H1 (cell line): ENCODE measurements around the gene PDS5A. TPM values are rescaled to one million over a fixed set of nuclear protein-coding genes. Genes with fewer than 3 reads are reported as not detected.

Source experiments
- CTCF ChIA-PET: fragments of 300-600 bp; sonication (Branson Sonifier 250); formaldehyde crosslinking; loops from one replicate; lab custom pipeline; 2021; ENCODE audit not compliant: partially characterized antibody; lab: Charles Lee
- POLR2A ChIA-PET: fragments of 300-600 bp; sonication (Branson Sonifier 250); formaldehyde crosslinking; loops from one replicate; lab custom pipeline; 2021; ENCODE audit warnings: inconsistent platforms; ENCODE audit not compliant: partially characterized antibody; lab: Charles Lee
- DNase-seq, 2 experiments: peaks; one replicate each; pipeline versions ENCODE4 v3.0.0 to v3.0.0-alpha.2; 2010 to 2022; ENCODE audit warnings: low spot score in 2 of 2, low read depth in 1 of 2, mixed read lengths in 1 of 2
- FAIRE-seq: peaks from 2 replicates; lab custom pipeline; 2011; peaks lifted over from hg19 to GRCh38; lab: Jason Lieb, UNC
- H2AFZ ChIP-seq: 2 replicates; pipeline ENCODE4 v1.8.1; 2012; ENCODE audit warnings: low read length, inconsistent platforms
- H2AK5ac ChIP-seq: 2 replicates; pipeline ENCODE4 v1.6.1; 2013; ENCODE audit warnings: low read depth, low read length
- H2BK120ac ChIP-seq: replicated peaks from 2 replicates; pipeline ENCODE3; 2013; ENCODE audit warnings: low read depth, low read length, inconsistent platforms
- H2BK12ac ChIP-seq: 2 replicates; pipeline ENCODE4 v1.6.1; 2013; ENCODE audit warnings: low read depth, low read length
- H2BK15ac ChIP-seq: 2 replicates; pipeline ENCODE4 v1.6.1; 2013; ENCODE audit warnings: low read length
- H2BK20ac ChIP-seq: 2 replicates; pipeline ENCODE4 v1.6.1; 2013; ENCODE audit warnings: low read length
- H2BK5ac ChIP-seq: 2 replicates; pipeline ENCODE4 v1.6.1; 2013; ENCODE audit warnings: low read depth, low read length
- H3K14ac ChIP-seq: 2 replicates; pipeline ENCODE4 v1.6.1; 2013; ENCODE audit warnings: inconsistent platforms; ENCODE audit not compliant: insufficient read length
- H3K18ac ChIP-seq: 2 replicates; pipeline ENCODE4 v1.6.1; 2013; ENCODE audit warnings: low read length; ENCODE audit errors: extremely low read depth
- H3K23ac ChIP-seq: 2 replicates; pipeline ENCODE4 v1.6.1; 2013; ENCODE audit warnings: inconsistent platforms; ENCODE audit not compliant: insufficient read length
- H3K23me2 ChIP-seq: 2 replicates; pipeline ENCODE4 v1.6.1; 2013; ENCODE audit warnings: low read depth, low read length
- H3K27ac ChIP-seq: 2 replicates; pipeline ENCODE4 v1.6.1; 2011; ENCODE audit warnings: low read depth, low read length, inconsistent platforms
- H3K27me3 ChIP-seq, 4 experiments: replicated peaks in 1 of 4; 1 replicate in 1 of 4; 2 replicates in 3 of 4; pipeline versions ENCODE4 v1.6.1 to v1.8.1; 2011 to 2013; ENCODE audit warnings: low read length in 3 of 4, mild to moderate bottlenecking in 3 of 4, inconsistent platforms in 2 of 4, mixed read lengths in 2 of 4, moderate library complexity in 1 of 4; ENCODE audit not compliant: control insufficient read depth in 3 of 4, insufficient read depth in 3 of 4; ENCODE audit errors: extremely low read depth in 1 of 4
- H3K36me3 ChIP-seq, 4 experiments: 2 replicates each; pipeline versions ENCODE4 v1.6.1 to v1.8.1; 2011 to 2013; ENCODE audit warnings: mild to moderate bottlenecking in 4 of 4, low read length in 3 of 4, moderate library complexity in 2 of 4, control low read depth in 1 of 4, inconsistent platforms in 1 of 4; ENCODE audit not compliant: insufficient read depth in 4 of 4, control insufficient read depth in 2 of 4
- H3K4ac ChIP-seq: replicated peaks from 2 replicates; pipeline ENCODE3; 2013; ENCODE audit warnings: low read length, low read depth, mixed read lengths, inconsistent platforms; ENCODE audit not compliant: insufficient read length
- H3K4me1 ChIP-seq, 4 experiments: replicated peaks in 1 of 4; 1 replicate in 1 of 4; 2 replicates in 3 of 4; pipeline versions ENCODE4 v1.6.1 to v1.8.1; 2011 to 2013; ENCODE audit warnings: low read length in 3 of 4, inconsistent platforms in 2 of 4, mixed read lengths in 1 of 4; ENCODE audit not compliant: insufficient read depth in 4 of 4, control insufficient read depth in 3 of 4
- H3K4me2 ChIP-seq, 2 experiments: 2 replicates each; pipeline versions ENCODE4 v1.6.1 to v1.8.1; 2011 to 2013; ENCODE audit warnings: low read depth in 2 of 2, low read length in 2 of 2, control low read depth in 1 of 2, inconsistent platforms in 1 of 2, mild to moderate bottlenecking in 1 of 2; ENCODE audit not compliant: insufficient read depth in 1 of 2
- H3K4me3 ChIP-seq, 4 experiments: fragments of 200-600, 300-600 bp in 1 of 4; sonication (generic), shearing (Covaris generic), sonication (Bioruptor Twin) in 1 of 4; 2 replicates each; pipeline versions ENCODE4 v1.5.1 to v1.8.1; 2011 to 2016; ENCODE audit warnings: low read length in 4 of 4, low read depth in 3 of 4, control low read depth in 2 of 4, inconsistent platforms in 2 of 4, mild to moderate bottlenecking in 2 of 4, mixed read lengths in 1 of 4, moderate library complexity in 1 of 4; ENCODE audit not compliant: insufficient read depth in 2 of 4; ENCODE audit errors: extremely low read depth in 1 of 4
- H3K56ac ChIP-seq: replicated peaks from 2 replicates; pipeline ENCODE3; 2013; ENCODE audit warnings: low read depth, mild to moderate bottlenecking, mixed read lengths, low read length, inconsistent platforms; ENCODE audit not compliant: insufficient read length
- H3K79me1 ChIP-seq: 2 replicates; pipeline ENCODE4 v1.6.1; 2013; ENCODE audit warnings: low read depth, low read length, control low read depth
- H3K79me2 ChIP-seq, 2 experiments: 2 replicates each; pipeline versions ENCODE4 v1.6.1 to v1.8.1; 2012 to 2013; ENCODE audit warnings: low read length in 2 of 2, mild to moderate bottlenecking in 2 of 2, inconsistent platforms in 1 of 2; ENCODE audit not compliant: insufficient read depth in 2 of 2, control insufficient read depth in 1 of 2
- H3K9ac ChIP-seq, 4 experiments: replicated peaks in 1 of 4; 1 replicate in 1 of 4; 2 replicates in 3 of 4; pipeline versions ENCODE4 v1.6.1 to v1.8.1; 2011 to 2013; ENCODE audit warnings: low read depth in 3 of 4, low read length in 3 of 4, control low read depth in 2 of 4, mild to moderate bottlenecking in 2 of 4, moderate library complexity in 2 of 4, inconsistent platforms in 1 of 4; ENCODE audit errors: extremely low read depth in 1 of 4
- H3K9me3 ChIP-seq, 2 experiments: 2 replicates each; pipeline versions ENCODE4 v1.6.1 to v1.8.1; 2012 to 2013; ENCODE audit warnings: mild to moderate bottlenecking in 2 of 2, moderate library complexity in 2 of 2, control low read depth in 1 of 2, inconsistent platforms in 1 of 2, low read depth in 1 of 2, low read length in 1 of 2, mixed read lengths in 1 of 2; ENCODE audit not compliant: insufficient read depth in 2 of 2
- H4K20me1 ChIP-seq, 2 experiments: replicated peaks in 1 of 2; 2 replicates each; pipeline versions ENCODE3 to v1.8.1; 2011 to 2013; ENCODE audit warnings: inconsistent platforms in 2 of 2, low read length in 2 of 2, mild to moderate bottlenecking in 1 of 2; ENCODE audit not compliant: insufficient read depth in 2 of 2, control insufficient read depth in 1 of 2
- H4K5ac ChIP-seq: 2 replicates; pipeline ENCODE4 v1.6.1; 2013; ENCODE audit warnings: low read length, low read depth, mixed read lengths, inconsistent platforms; ENCODE audit not compliant: insufficient read length
- H4K8ac ChIP-seq: 2 replicates; pipeline ENCODE4 v1.8.0; 2013; ENCODE audit warnings: mild to moderate bottlenecking, moderate library complexity, low read length, inconsistent platforms; ENCODE audit not compliant: insufficient read depth; ENCODE audit errors: extremely low read depth
- H4K91ac ChIP-seq: replicated peaks from 2 replicates; pipeline ENCODE3; 2013; ENCODE audit warnings: low read length, mixed read lengths, inconsistent platforms; ENCODE audit not compliant: insufficient read length
- BRCA1 ChIP-seq: IDR thresholded peaks from 2 replicates; pipeline ENCODE4 v1.6.1; 2012; ENCODE audit warnings: low read depth, low read length, improper control_type of control experiment
- CREB1 ChIP-seq: IDR thresholded peaks from 2 replicates; pipeline ENCODE4 v1.6.1; 2012; ENCODE audit warnings: inconsistent platforms
- CTBP2 ChIP-seq: IDR thresholded peaks from 2 replicates; pipeline ENCODE4 v1.7.0; 2011; ENCODE audit warnings: borderline replicate concordance, mild to moderate bottlenecking, moderate library complexity, mixed read lengths, low read length; ENCODE audit not compliant: insufficient read depth, insufficient read length
- HDAC6 ChIP-seq: IDR thresholded peaks from one replicate; pipeline ENCODE4 v1.7.1; 2012; ENCODE audit warnings: low read depth, mild to moderate bottlenecking, inconsistent platforms, low read length, moderate library complexity
- RAD21 ChIP-seq, 2 experiments: IDR thresholded peaks in 1 of 2; conservative IDR thresholded peaks in 1 of 2; 2 replicates each; pipeline ENCODE4 v1.6.1; 2011; ENCODE audit warnings: low read depth in 2 of 2, low read length in 2 of 2, improper control_type of control experiment in 1 of 2, inconsistent platforms in 1 of 2, mild to moderate bottlenecking in 1 of 2, moderate library complexity in 1 of 2
- TEAD4 ChIP-seq: IDR thresholded peaks from 2 replicates; pipeline ENCODE4 v1.6.1; 2012; ENCODE audit warnings: low read depth, low read length, inconsistent platforms, mixed read lengths
- YY1 ChIP-seq: IDR thresholded peaks from 2 replicates; pipeline ENCODE4 v1.6.1; 2011; ENCODE audit warnings: low read depth, mild to moderate bottlenecking, low read length
- WGBS, 2 experiments: shearing (Covaris generic) in 1 of 2; methylation state at CpG; one replicate each; pipeline versions ENCODE4 v1.1.6 to v1.1.7; 2013 to 2015; ENCODE audit warnings: low lambda C conversion rate in 2 of 2, mixed read lengths in 2 of 2, inconsistent platforms in 1 of 2, low coverage in 1 of 2, missing lambda C conversion rate in 1 of 2; ENCODE audit not compliant: insufficient replicate concordance in 2 of 2, insufficient coverage in 1 of 2, insufficient read length in 1 of 2; ENCODE audit errors: extremely low coverage in 1 of 2, missing lambda C conversion rate in 1 of 2; 5-methylcytosine and 5-hydroxymethylcytosine counted together
- polyA plus RNA-seq, 7 experiments: library from polyadenylated mRNA; depleted of rRNA in 3 of 7; stranded (reverse) in 5 of 7; unstranded in 2 of 7; fragments of >200 nt in 5 of 7; fragments of 200-250 nt in 2 of 7; gene quantifications; 1 replicate in 5 of 7; 2 replicates in 1 of 7; 4 replicates in 1 of 7; pipeline versions ENCODE4 v1.2.1 to v1.2.3, GENCODE V29; 2011 to 2013; ENCODE audit warnings: missing spikeins in 2 of 7, mixed read lengths in 2 of 7
- total RNA-seq: library from RNA; stranded (reverse); fragmentation: NEBNext Ultra II Directional; extraction: Animal tissue kit (Norgen Biotek cat#: 25700); gene quantifications from 2 replicates; pipeline ENCODE4 v1.2.1, GENCODE V29; 2021
- TF ChIP-seq, protein P1 (sequence below): IDR thresholded peaks from 2 replicates; pipeline ENCODE4 v1.6.1; 2012; ENCODE audit warnings: inconsistent platforms
- TF ChIP-seq, protein P2 (sequence below), 3 experiments: IDR thresholded peaks; 1 replicate in 2 of 3; 2 replicates in 1 of 3; pipeline versions ENCODE4 v1.5.1 to v1.6.1; 2011; ENCODE audit warnings: low read length in 3 of 3, mild to moderate bottlenecking in 3 of 3, inconsistent platforms in 2 of 3, low read depth in 1 of 3, moderate library complexity in 1 of 3; ENCODE audit not compliant: insufficient read depth in 1 of 3; ENCODE audit errors: control extremely low read depth in 1 of 3

The PDS5A gene
- total and polyA plus RNA-seq, 2 of the 8 experiments (the other 6 are each of a cell fraction or from before 2014, with no cell fraction given), result 15.5 to 76.6 TPM

DNA sequence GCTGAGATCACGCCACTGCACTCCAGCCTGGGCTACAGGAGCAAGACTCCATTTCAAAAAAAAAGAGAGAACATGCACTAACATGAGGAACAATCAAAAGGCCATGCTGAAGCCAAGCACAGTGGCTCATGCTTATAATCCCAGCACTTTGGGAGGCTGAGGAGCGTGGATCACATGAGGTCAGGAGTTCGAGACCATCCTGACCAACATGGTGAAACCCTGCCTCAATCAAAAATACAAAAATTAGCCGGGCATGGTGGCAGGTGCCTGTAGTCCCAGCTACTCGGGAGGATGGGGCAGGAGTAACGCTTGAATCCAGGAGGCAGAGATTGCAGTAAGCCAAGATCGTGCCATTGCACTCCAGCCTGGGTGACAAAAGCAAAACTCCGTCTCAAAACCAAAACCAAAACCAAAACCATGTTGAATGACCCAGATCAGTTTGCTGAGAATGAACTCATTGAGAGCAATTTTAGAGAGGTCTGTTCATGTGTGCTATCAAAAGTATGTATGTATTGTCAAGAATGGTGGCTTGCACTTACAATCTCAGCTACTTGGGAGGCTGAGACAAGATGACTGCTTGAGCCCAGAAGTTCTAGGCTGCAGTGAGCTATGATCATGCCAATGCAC is 44.8 kb downstream of the PDS5A start:
- no peak overlapping the region for H2BK5ac ChIP-seq
- 90% methylated on average over 8 of the region's 8 CpGs; no CpG with 5 or more reads in 1 of the 2 experiments for WGBS, 2 experiments
- no peak overlapping the region for H2AFZ ChIP-seq
- no peak overlapping the region for H2BK15ac ChIP-seq
- POLR2A ChIA-PET, result no interaction called here
- peaks cover 11 to 86% of the 10 kb centered on the region in 2 experiments for H3K79me2 ChIP-seq
- no peak overlapping the region for H3K27ac ChIP-seq
- H4K20me1 ChIP-seq, result peaks cover 2 to 3% of the 10 kb centered on the region in 2 experiments
- H3K4me3 ChIP-seq, result no peak overlapping the region
- H2AK5ac ChIP-seq, result no peak overlapping the region
- no peak for DNase-seq
- H2BK12ac ChIP-seq, result no peak overlapping the region
- no peak overlapping the region for H3K9ac ChIP-seq
- H3K79me1 ChIP-seq, result peaks cover 9% of the 10 kb centered on the region
- no peak overlapping the region for H3K23ac ChIP-seq
- H3K14ac ChIP-seq, result no peak overlapping the region
- no peak overlapping the region for H4K5ac ChIP-seq
- no peaks in the 10 kb centered on the region for H3K9me3 ChIP-seq
- H4K91ac ChIP-seq, result no peak overlapping the region
- peaks cover 0 to 2% (median 0%) of the 10 kb centered on the region in 4 experiments; a peak in 2 of 8 replicates for H3K36me3 ChIP-seq
- no peak overlapping the region for H2BK20ac ChIP-seq
- peaks cover 4 to 9% (median 5%) of the 10 kb centered on the region in 4 experiments; a peak in 6 of 7 replicates for H3K4me1 ChIP-seq
- H2BK120ac ChIP-seq, result no peak overlapping the region
- no peaks in the 10 kb centered on the region for H3K27me3 ChIP-seq
- H3K4ac ChIP-seq, result no peak overlapping the region
- FAIRE-seq, result no peak
- H4K8ac ChIP-seq, result no peak overlapping the region
- H3K4me2 ChIP-seq, result no peak overlapping the region
- H3K23me2 ChIP-seq, result no peaks in the 10 kb centered on the region
- H3K56ac ChIP-seq, result no peak overlapping the region
- CTCF ChIA-PET, result interaction anchor here (0.6 kb wide), 3 partner anchors 10 to 365 kb away, joined by 3 read pairs; no protein-coding TSS in a partner anchor
- no peak overlapping the region for H3K18ac ChIP-seq
- no peak for TF ChIP-seq YY1
- no peak for TF ChIP-seq CTBP2
- TF ChIP-seq CREB1, result no peak
- TF ChIP-seq, protein P1, sequence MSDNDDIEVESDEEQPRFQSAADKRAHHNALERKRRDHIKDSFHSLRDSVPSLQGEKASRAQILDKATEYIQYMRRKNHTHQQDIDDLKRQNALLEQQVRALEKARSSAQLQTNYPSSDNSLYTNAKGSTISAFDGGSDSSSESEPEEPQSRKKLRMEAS, result no peak
- TF ChIP-seq, protein P2, sequence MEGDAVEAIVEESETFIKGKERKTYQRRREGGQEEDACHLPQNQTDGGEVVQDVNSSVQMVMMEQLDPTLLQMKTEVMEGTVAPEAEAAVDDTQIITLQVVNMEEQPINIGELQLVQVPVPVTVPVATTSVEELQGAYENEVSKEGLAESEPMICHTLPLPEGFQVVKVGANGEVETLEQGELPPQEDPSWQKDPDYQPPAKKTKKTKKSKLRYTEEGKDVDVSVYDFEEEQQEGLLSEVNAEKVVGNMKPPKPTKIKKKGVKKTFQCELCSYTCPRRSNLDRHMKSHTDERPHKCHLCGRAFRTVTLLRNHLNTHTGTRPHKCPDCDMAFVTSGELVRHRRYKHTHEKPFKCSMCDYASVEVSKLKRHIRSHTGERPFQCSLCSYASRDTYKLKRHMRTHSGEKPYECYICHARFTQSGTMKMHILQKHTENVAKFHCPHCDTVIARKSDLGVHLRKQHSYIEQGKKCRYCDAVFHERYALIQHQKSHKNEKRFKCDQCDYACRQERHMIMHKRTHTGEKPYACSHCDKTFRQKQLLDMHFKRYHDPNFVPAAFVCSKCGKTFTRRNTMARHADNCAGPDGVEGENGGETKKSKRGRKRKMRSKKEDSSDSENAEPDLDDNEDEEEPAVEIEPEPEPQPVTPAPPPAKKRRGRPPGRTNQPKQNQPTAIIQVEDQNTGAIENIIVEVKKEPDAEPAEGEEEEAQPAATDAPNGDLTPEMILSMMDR (IDR thresholded peaks at IDR 0.05; ENCODE audit: control extremely low read depth in 1 of 3, insufficient read depth in 1 of 3, low read depth in 1 of 3, low read length in 3 of 3), result no peak
- no peak for TF ChIP-seq RAD21 (IDR thresholded peaks at IDR 0.05 in 1 of 2, conservative IDR thresholded peaks at IDR 0.05 in 1 of 2; ENCODE audit: low read depth in 2 of 2, low read length in 2 of 2)
- TF ChIP-seq HDAC6, result no peak
- no peak for TF ChIP-seq TEAD4
- TF ChIP-seq BRCA1, result no peak
